Measurements from ENCODE around the gene GSTT4. TPM values are rescaled to one million over a fixed set of nuclear protein-coding genes. Genes with fewer than 3 reads are reported as not detected.

GSTT4 gene
- total and polyA plus RNA-seq, 2 of the 13 experiments (the other 11 are each of a cell fraction or from before 2014, with no cell fraction given): 0.59 to 0.62 TPM

GRCh38 chr22:24008381-24009226, 3.4 kb upstream of the GSTT4 start (continued):
- TF ChIP-seq ZSCAN5A (CRISPR knock-in tag; IDR thresholded peaks at IDR 0.05; ENCODE audit: borderline replicate concordance) (no peak), ZNF503 (CRISPR knock-in tag; IDR thresholded peaks at IDR 0.05) (no peak), RARG (CRISPR knock-in tag; IDR thresholded peaks at IDR 0.05; ENCODE audit: low read depth) (no peak), SMAD1 (CRISPR knock-in tag; IDR thresholded peaks at IDR 0.05; ENCODE audit: borderline replicate concordance, low read depth) (no peak), ZNF552 (CRISPR knock-in tag; IDR thresholded peaks at IDR 0.05; ENCODE audit: borderline replicate concordance) (no peak), ETV6 (CRISPR knock-in tag; conservative IDR thresholded peaks at IDR 0.05) (no peak), ZKSCAN1 (IDR thresholded peaks at IDR 0.05; ENCODE audit: low read length) (no peak), DZIP1 (CRISPR knock-in tag; IDR thresholded peaks at IDR 0.05) (no peak), ZNF281 (CRISPR knock-in tag; IDR thresholded peaks at IDR 0.05; ENCODE audit: borderline replicate concordance) (no peak), ZNF547 (CRISPR knock-in tag; IDR thresholded peaks at IDR 0.05) (no peak), POLR2AphosphoS2 (IDR thresholded peaks at IDR 0.05; ENCODE audit: low read depth, low read length) (no peak), HMG20B (CRISPR knock-in tag; conservative IDR thresholded peaks at IDR 0.05) (no peak), KAT7 (CRISPR knock-in tag; IDR thresholded peaks at IDR 0.05; ENCODE audit: borderline replicate concordance) (no peak), HNRNPLL (IDR thresholded peaks at IDR 0.05; ENCODE audit: low read depth, low read length, poor library complexity, severe bottlenecking) (no peak)

Measured in HepG2 (cell line).